Stimulated activated CD4-positive, alpha-beta T cell treated with anti-CD3 and anti-CD28 coated beads, Interleukin-15, amount 100 ng/mL, for 48 hours (primary cell): ENCODE results near the gene ITPKC.
"Not testable (repeated sequence)": the region's sequence is repeated elsewhere in the genome, so short reads cannot be mapped to it uniquely, and the experiment has no call there.

Experiments used
- DNase-seq, 2 donors: peaks; one replicate each; pipeline ENCODE4 v3.0.0-alpha.2; 2020; ENCODE audit warnings: low read depth in 2 of 2

The ITPKC gene

DNA sequence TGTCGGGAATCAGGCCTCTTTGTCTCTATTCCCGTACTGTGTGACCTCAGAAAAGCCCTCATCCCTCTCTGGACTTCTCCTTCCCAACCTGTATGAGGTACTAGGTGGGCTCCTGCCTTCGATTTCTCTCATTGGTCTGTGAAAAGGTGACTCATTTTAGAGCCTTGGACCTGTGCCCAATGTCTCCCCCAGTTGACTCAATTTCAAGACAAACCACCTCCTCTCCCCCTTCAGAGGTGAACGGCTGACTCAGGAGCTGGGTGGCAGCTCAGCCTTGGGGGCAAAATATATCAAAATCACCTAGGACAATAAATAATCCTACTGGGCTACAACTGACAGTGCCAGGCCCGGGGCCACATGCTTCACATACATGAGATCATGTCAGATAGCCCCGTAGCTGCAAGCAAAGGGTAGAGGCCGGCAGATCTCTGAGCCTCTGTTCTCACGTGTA lies 856 bp upstream of the ITPKC start:
- peak; percentile 55 to 63 for DNase-seq

DNA sequence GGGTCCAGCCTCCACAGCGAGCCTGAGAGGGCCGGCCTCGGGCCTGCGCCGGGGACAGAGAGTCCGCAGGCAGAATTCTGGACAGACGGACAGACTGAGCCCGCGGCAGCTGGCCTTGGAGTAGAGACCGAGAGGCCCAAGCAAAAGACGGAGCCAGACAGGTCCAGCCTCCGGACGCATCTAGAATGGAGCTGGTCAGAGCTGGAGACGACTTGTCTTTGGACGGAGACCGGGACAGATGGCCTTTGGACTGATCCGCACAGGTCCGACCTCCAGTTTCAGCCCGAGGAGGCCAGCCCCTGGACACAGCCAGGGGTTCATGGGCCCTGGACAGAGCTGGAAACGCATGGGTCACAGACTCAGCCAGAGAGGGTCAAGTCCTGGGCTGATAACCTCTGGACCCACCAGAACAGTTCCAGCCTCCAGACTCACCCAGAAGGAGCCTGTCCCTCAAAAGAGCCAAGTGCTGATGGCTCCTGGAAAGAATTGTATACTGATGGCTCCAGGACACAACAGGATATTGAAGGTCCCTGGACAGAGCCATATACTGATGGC lies 490 bp downstream of the ITPKC start:
- no peak for DNase-seq

DNA sequence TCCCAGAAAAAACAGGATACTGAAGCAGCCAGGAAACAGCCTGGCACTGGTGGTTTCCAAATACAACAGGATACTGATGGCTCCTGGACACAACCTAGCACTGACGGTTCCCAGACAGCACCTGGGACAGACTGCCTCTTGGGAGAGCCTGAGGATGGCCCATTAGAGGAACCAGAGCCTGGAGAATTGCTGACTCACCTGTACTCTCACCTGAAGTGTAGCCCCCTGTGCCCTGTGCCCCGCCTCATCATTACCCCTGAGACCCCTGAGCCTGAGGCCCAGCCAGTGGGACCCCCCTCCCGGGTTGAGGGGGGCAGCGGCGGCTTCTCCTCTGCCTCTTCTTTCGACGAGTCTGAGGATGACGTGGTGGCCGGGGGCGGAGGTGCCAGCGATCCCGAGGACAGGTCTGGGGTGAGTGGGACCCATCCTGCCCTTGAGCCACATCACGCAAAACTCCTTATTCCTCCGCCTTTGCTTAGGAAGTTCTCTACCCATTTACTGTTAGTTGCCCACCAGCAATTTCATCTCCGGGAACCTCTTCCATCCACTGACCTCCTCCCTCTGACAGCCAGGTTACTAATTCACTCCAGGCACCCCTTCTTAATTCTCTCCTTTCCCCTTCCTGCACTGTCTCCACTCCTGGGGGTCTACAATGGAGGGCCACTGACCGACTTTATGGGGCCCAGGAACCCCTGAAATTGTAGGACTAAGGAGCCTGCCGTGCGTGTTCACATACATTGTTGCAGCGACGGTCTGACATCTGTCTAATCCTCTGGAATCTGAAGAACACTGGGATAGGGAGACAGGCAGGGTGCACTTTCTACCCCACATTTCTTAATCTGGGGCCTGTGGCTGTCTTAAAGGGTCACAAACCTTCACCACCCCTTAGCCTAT lies 1.2 kb downstream of the ITPKC start:
- no peak for DNase-seq

DNA sequence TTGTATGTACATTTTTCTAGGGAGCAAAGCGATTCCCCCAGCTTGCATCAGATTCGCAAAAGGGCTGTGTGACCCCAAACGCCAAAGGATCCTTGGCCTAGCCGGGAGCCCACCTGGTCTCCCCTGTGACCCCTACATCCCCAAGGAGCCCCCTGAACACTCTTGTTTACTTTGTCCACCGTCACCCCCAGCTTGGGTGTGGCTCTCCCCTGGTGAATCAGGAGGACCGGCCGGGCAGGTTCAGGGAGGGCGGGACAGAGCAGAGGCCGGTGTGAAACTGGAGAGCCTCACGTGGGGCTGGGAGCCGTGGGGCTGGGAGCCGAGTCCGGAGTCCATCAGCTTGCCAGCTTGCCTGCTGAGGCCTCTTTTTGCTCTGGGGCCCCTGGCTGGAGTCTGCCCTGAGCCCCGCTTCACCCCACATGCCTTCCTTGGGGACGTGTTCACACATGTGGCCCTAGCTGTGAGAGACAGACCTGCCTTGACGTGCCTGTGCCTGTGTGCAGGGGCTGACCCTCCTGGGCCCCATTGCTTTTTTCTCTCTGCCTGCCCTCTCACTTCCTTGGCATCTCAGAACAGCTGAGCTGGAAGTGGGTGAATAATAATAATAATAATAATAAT lies 2.0 kb downstream of the ITPKC start:
- DNase-seq, result no peak

DNA sequence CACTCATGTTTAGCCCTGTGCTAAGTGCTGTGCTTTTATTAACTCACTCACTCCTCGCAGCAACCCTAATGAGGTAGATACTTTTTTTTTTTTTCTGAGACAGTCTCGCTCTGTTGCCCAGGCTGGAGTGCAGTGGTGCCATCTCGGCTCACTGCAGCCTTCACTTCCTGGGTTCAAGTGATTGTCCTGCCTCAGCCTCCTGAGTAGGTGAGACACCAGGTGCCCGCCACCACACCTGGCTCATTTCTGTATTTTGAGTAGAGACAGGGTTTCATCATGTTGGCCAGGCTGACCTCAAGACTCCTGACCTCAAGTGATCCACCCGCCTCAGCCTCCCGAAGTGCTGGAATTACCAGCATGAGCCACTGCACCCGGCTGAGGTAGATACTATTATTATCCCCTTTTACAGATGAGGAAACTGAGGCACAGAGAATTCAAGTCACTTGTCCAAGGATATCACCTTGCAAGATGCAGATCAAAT lies 2.5 kb downstream of the ITPKC start:
- no peak for DNase-seq

DNA sequence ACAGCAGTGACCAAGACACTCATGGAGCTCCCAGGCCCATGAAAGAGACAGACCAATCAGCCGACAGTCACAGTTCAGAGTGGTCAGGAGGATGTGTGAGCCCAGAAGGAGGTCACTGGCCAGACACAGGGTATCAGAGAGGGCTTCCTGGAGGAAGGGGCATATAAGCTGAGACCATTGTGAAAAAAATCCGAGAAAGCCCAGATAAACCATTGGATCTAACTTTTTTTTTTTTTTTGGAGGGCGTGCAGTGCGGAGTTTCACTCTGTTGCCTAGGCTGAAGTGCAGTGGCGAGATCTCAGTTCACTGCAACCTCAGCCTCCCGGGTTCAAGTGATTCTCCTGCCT lies 4.2 kb downstream of the ITPKC start:
- no peak for DNase-seq

DNA sequence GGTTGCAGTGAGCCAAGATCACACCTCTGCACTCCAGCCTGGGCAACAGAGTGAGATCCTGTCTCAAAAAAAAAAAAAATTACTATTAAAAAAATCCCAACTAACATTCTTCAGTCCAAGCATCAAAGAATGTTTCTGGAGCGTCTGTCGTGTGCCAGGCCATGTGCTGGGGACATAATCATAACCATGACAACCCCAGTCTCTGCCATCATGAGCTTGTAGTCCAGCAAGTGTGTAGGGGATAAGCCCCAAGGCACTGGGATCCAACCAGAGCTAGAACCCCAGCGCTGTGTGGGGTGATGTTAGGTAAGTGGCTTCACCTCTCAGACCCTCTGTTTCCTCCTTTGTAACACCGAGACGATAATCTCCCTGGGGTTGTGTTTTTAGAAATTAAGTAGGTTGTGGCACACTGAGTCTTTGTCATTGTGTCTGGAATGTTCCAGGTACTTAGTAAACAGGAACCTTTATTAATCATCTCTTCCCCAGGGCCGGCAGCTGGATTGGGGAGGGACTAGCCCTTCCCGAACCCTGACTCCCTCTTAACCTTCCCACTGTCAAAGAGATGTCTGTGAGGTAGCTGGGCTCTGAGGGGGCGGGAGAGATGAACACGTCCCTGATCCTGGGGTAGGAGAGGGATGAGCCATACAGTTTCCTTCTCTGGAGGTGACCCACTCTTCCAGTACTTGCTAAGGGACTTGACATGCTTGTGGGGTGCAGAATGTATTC lies 5.2 kb downstream of the ITPKC start:
- DNase-seq, result no peak

DNA sequence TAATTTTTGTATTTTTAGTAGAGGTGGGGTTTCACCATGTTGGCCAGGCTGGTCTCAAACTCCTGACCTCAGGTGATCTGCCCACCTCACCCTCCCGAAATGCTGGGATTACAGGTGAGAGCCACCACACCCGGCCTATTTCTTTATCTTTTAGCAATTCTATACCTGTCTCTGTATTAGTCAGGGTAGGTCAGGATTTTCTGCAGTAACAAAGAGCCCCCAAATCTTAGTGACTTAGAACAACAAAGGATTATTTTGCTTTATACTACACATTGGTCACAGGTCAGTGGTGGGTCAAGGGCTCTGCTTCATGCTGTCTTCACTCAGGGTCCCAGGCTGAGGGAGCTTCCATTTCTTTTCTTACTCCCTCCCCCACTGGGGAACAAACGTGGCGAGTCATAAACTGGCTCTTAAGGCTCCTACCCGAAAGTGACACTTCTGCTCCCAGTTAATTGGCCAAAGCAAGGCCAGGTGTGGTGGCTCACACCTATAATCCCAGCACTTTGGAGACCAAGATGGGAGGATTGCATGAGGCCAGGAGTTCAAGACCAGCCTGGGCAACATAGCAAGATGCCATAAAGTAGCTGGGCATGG lies 6.8 kb downstream of the ITPKC start:
- no peak for DNase-seq

DNA sequence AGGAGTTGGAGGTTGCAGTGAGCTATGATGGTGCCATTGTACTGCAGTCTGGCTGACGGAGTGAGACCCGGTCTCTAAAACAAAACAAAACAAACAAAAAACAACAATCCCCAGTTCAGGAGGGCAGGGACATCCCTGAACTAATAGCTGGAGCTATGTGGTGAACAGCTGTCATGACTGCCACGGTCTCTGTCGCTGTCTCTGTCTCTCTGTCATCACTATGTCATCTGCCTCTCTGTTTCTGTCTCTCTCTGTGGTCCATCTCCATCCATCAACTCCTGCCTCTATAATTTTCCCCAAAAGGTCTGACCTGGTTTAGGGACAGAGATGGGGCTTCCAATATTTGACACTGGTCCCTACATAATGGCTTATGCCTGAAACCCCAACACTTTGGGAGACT lies 7.4 kb downstream of the ITPKC start:
- no peak for DNase-seq

DNA sequence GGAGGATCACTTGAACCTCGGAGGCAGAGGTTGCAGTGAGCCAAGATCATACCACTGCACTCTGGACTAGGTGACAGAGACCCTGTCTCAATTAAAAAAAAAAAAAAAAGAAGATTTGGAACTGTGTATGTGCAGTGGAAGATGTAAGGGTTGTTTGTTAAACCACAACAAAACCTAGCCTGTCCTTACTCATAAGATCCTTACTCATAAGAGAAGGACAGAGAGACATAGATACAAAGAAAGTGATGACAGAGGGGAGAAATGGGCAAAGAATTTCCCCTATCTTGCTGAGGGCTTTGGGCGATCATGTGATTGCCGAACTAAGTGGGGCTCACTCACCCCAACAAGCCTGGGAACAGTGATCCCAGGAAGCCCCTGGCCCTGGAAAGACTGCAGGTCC lies 7.9 kb downstream of the ITPKC start:
- DNase-seq, result no peak

DNA sequence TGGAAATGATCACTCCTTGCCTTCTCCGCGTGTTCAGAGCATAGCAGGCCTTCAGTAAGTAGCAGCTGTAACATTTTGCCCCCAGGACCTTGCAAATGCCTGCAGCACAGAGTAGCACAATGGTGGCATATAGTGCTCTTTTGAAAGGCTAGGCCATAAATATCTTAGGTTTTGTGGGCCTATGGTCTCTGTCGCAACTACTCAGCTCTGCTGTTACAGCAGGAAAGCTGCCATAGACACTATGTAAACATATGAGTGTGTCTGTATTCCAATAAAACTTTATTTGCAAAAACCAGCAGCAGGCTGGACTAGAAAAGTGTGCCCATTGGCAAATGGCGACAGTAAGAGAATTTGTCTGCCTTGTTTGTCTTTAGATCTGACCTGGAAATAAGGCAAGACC lies 9.4 kb downstream of the ITPKC start:
- DNase-seq, result no peak

DNA sequence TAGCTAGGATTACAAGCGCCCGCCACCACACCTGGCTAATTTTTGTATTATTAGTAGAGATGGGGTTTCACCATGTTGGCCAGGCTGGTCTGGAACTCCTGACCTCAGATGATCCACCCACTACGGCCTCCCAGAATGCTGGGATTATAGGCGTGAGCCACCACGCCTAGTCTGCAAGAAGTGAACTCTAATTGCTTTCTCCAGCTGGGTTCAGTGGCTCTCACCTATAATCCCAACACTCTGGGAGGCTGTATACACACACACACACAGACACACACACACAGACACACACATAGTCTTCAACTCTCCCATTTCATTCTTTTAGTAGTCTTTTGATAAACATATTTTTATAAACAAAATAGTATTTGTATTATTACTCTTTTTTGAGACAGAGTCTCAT lies 13.2 kb downstream of the ITPKC start:
- DNase-seq, result not testable (repeated sequence)

DNA sequence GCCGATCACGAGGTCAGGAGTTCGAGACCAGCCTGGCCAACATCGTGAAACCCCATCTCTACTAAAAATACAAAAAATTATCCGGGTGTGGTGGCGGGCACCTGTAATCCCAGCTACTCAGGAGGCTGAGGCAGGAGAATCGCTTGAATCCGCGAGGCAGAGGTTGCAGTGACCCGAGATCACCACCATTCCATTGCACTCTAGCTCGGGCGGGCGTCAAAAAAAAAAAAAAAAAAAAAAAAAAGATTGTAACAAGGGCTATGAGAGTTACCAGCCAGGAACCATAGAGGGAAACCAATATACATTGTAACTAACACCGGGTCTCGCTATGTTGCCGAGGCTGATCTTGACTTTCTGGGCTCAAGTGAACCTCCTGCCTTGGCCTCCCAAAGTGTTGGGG lies 15.4 kb downstream of the ITPKC start:
- not testable (repeated sequence) for DNase-seq

DNA sequence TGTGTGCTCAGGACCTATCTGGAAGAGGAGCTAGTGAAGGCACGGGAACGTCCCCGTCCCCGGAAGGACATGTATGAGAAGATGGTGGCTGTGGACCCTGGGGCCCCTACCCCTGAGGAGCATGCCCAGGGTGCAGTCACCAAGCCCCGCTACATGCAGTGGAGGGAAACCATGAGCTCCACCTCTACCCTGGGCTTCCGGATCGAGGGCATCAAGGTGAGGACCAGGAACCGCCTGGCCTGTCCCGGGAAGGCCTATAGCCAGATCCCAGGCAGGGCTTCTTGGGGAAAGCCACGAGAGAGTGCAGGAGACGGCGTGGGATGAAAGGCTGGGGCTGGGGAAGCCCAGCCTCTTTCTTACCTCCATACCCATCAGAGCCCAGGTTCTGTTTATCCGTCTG lies 16.2 kb downstream of the ITPKC start:
- DNase-seq, result no peak

DNA sequence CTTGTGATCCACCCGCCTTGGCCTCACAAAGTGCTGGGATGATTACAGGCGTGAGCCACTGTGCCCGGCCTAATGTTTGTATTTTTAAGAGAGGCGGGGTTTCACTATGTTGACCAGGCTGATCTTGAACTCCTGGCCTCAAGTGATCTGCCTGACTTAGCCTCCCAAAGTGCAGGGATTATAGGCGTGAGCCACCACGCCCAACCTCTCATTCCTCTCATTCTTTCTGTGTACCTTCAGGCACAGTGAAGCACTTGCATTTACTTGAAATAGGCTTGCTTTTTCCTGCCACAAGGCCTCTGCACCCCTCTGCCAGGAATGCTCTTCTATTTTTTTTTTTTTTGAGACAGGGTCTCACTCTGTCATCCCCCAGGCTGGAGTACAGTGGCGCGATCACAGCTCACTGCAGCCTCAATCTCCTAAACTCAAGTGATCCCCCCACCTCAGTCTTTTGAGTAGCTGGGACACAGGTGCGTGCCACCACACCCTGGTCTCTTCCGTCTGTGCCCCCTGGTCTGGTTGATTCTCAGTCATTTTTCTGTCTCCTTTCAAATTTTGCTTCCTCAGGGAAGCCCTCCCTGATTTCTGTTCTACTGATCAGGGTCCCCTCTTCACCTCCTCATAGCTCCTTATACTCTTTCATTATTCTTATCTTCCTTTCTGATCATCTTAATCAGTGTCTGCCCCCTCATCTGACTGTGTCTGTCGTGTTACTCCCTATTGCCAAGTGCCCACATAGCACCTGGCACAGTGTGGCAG lies 18.3 kb downstream of the ITPKC start:
- no peak for DNase-seq

DNA sequence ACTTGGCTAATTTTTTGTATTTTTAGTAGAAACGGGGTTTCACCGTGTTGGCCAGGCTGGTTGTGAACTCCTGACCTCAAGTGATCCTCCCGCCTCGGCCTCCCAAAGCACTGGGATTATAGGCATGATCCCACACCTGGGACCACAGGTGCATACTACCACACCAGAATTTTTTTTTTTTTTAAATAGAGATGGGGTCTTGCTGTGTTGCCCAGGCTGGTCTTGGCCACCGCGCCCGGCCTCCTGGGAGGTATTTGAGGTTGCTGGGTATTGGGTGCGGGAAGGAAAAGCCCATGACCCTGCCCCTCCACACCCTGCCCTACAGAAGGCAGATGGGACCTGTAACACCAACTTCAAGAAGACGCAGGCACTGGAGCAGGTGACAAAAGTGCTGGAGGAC lies 19.7 kb downstream of the ITPKC start:
- DNase-seq, result no peak

DNA sequence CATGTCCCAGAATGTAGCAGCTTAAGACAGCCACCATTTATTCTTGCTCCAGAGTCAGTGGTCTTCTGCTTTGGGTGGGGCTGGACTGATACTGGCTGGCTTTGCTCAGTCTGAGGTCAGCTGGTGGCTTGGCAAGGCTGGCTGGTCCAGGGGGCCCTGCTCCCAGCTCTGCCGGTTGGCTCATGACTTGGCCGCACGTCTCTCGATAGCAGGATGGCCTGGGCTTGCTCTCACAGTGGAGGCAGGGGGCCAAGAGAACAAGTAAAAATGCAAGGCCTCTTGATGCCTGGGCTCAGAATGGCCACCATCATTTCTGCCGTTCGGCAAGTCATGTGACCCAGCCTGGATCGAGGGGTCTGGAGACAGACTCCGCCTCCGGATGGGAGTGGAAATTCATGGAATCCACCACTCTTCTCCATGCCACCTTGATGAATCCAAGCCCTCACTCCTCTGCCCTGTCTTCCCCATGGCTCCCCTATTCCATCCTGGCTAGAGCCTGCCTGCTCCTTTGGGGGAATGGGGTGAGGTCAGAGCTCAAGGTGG lies 20.3 kb downstream of the ITPKC start:
- DNase-seq, result no peak

DNA sequence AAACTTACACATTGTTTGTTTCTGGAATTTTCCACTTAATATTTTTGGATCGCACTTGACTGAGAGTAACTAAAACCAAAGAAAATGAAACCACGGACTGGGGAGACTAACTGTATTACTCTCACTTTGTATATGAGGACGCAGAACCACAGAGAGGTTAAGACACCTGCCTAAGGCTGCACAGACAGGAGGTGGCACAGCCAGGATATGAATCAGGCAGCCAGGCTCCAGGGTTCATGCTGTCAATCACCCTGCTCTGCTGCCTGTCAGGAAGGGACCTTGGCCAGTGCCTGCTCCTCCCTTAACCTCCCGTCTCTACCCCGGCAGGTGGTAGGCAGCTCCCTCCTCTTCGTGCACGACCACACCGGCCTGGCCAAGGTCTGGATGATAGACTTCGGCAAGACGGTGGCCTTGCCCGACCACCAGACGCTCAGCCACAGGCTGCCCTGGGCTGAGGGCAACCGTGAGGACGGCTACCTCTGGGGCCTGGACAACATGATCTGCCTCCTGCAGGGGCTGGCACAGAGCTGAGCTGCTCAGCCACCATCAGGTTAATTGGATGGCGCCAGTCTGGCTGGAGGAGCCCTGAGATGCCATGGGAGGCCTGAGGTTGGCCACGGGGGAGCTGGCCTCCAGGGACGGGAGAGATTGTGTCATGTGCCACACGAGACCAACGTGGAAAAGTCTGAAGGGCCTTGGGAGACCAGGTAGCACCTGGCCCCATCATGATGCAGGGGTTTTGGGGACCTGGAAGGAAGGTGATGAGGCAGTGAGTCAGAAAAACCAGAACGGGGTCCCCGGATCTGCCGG lies 22.3 kb downstream of the ITPKC start:
- DNase-seq, result no peak

DNA sequence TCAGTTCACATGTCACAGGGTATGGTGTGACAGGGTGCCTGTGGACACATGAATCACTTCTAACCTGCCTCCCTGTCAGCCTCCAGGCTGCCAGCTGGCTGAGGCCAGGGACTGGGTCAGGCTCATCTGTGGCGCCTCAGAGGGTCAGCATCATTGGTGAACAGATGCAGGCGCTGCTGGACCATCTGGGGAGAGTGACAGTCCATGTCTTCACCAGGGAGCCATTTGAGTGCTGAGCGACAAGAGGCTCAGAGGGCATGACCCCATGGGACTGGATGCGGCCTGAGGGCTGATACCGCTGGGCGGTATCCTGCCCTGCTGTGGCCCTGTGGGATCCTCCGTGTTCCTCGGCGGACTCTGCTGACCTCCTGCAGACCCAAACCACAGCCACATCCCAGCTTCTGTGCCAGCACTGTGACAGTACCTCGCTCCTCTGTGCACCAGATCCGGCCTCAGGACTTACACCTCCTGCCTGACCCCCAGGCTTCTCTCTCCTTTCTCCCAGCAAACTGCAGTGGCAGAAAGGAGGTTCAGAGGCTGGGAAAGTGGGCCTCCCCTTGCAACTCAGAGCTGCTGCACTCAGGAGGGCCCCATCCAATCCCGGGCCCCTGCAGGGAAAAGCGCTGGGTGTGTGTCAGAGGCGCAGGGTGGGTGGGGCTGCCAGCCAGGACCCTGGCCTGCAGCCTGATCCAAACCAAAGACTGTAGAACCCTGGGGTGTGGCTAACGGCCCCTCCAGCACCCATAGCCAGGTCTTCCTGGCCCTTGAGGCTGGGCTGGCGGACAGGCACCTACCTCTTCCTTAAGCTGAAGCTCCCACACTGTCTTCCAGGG lies 23.2 kb downstream of the ITPKC start:
- no peak for DNase-seq
